PC-9 (cell line): ENCODE measurements around the gene LIPG. TPM values are rescaled to one million over a fixed set of nuclear protein-coding genes. Genes with fewer than 3 reads are reported as not detected.

Source experiments
- BruUV-seq: library from RNA; stranded (reverse); fragments of 400-500 nt; replicated peaks from 2 replicates; lab custom pipeline; 2021; lab: Mats Ljungman, UMichigan
- CTCF ChIA-PET: fragments of 300-600 bp; sonication (Branson Sonifier 250); formaldehyde crosslinking; loops from one replicate; lab custom pipeline; 2022; ENCODE audit warnings: antibody characterized with exemption; lab: Charles Lee
- POLR2A ChIA-PET: fragments of 300-600 bp; sonication (Branson Sonifier 250); formaldehyde crosslinking; loops from one replicate; lab custom pipeline; 2022; ENCODE audit warnings: antibody characterized with exemption; ENCODE audit not compliant: unreplicated experiment; lab: Charles Lee
- DNase-seq, 2 experiments: peaks; one replicate each; pipeline versions ENCODE4 v3.0.0 to v3.0.0-alpha.2; 2015 to 2022; ENCODE audit warnings: mixed read lengths in 1 of 2
- H2AFZ ChIP-seq: fragments of 200-600 bp; sonication (generic); 2 replicates; pipeline ENCODE4 v1.8.1; 2017; ENCODE audit warnings: antibody characterized with exemption
- H3F3A ChIP-seq: fragments of 200-600 bp; sonication (generic); 2 replicates; pipeline ENCODE4 v1.8.1; 2017; ENCODE audit warnings: antibody characterized with exemption, mild to moderate bottlenecking, low read depth; ENCODE audit not compliant: insufficient read depth
- H3K27ac ChIP-seq: fragments of 200-600 bp; sonication (generic); 2 replicates; pipeline ENCODE4 v1.6.1; 2016; ENCODE audit warnings: mixed run types
- H3K27me3 ChIP-seq: fragments of 200-600 bp; sonication (generic); 2 replicates; pipeline ENCODE4 v1.6.1; 2016; ENCODE audit warnings: low read depth, mixed run types; ENCODE audit not compliant: insufficient read depth
- H3K36me3 ChIP-seq: fragments of 200-600 bp; sonication (generic); 2 replicates; pipeline ENCODE4 v1.6.1; 2016; ENCODE audit warnings: low read depth, mixed run types
- H3K4me1 ChIP-seq: fragments of 200-600 bp; sonication (generic); replicated peaks from 2 replicates; pipeline ENCODE4 v1.6.1; 2016; ENCODE audit warnings: mixed run types; ENCODE audit not compliant: insufficient read depth
- H3K4me2 ChIP-seq: fragments of 200-600 bp; sonication (generic); 2 replicates; pipeline ENCODE4 v1.6.1; 2017; ENCODE audit warnings: mixed run types
- H3K4me3 ChIP-seq: fragments of 200-600 bp; sonication (generic); 2 replicates; pipeline ENCODE4 v1.6.1; 2016; ENCODE audit warnings: mixed run types
- H3K79me2 ChIP-seq: fragments of 200-600 bp; sonication (generic); 2 replicates; pipeline ENCODE4 v1.6.1; 2017; ENCODE audit warnings: low read depth, mixed run types
- H3K9me2 ChIP-seq: fragments of 200-600 bp; sonication (generic); 2 replicates; pipeline ENCODE4 v1.8.1; 2017; ENCODE audit warnings: mild to moderate bottlenecking; ENCODE audit not compliant: insufficient read depth
- H3K9me3 ChIP-seq: fragments of 200-600 bp; sonication (generic); 2 replicates; pipeline ENCODE4 v1.8.1; 2016; ENCODE audit warnings: low read depth; ENCODE audit not compliant: insufficient read depth
- H4K20me1 ChIP-seq: fragments of 200-600 bp; sonication (generic); 2 replicates; pipeline ENCODE4 v1.8.1; 2017; ENCODE audit not compliant: insufficient read depth
- CTCF ChIP-seq: fragments of 200-600 bp; sonication (generic); conservative IDR thresholded peaks from 2 replicates; pipeline ENCODE4 v1.6.1; 2017; ENCODE audit warnings: mixed run types, antibody characterized with exemption, mild to moderate bottlenecking, moderate library complexity
- EZH2 ChIP-seq: fragments of 200-600 bp; sonication (generic); IDR thresholded peaks from 2 replicates; pipeline ENCODE4 v1.8.0; 2017; ENCODE audit warnings: antibody characterized with exemption, low read depth
- intact Hi-C: fragments of 100-400 bp; cut with micrococcal nuclease; formaldehyde crosslinking; loops from one replicate; pipeline ENCODE4 v1.10.0; 2022; ENCODE audit not compliant: unreplicated experiment
- total RNA-seq: library from RNA; stranded (reverse); gene quantifications from 2 replicates; pipeline ENCODE4 v1.2.3, GENCODE V29; 2021

Gene LIPG
- total RNA-seq, 1 experiment from 2014 or later = 30.9 TPM

- Histone ChIP-seq H3K79me2 (no peaks in the 10 kb centered on the region), H4K20me1 (no peaks in the 10 kb centered on the region), H3K4me3 (no peak overlapping the region), H3K9me2 (no peaks in the 10 kb centered on the region), H3K9me3 (no peaks in the 10 kb centered on the region), H3K36me3 (no peaks in the 10 kb centered on the region), H3K27me3 (no peaks in the 10 kb centered on the region), H3K27ac (peak overlapping the region; percentile 56), H2AFZ (no peak overlapping the region), H3K4me1 (peaks cover 45% of the 10 kb centered on the region), H3F3A (peaks cover 3% of the 10 kb centered on the region; the same call in 1 of the 2 replicates), H3K4me2 (peak overlapping the region; percentile 29)
- TF ChIP-seq EZH2 = no peak
- no peak for TF ChIP-seq CTCF
- peak in 1 of 2 experiments; percentile 90 for DNase-seq
- intact Hi-C loops = no loop called here
- ChIA-PET POLR2A (no interaction called here), CTCF (interaction anchor here (0.6 kb wide), 1 partner anchor 94 kb away, joined by 3 read pairs; no protein-coding TSS in a partner anchor)
- BruUV-seq = no TSS peak
These were observed 68.4 kb downstream of the LIPG start for GRCh38 chr18:49630246-49630699.

- Histone ChIP-seq H4K20me1 (no peaks in the 10 kb centered on the region), H3K9me3 (no peaks in the 10 kb centered on the region), H3K4me1 (peaks cover 38% of the 10 kb centered on the region), H3K4me3 (no peak overlapping the region), H3K27me3 (no peaks in the 10 kb centered on the region), H2AFZ (no peak overlapping the region), H3K36me3 (no peaks in the 10 kb centered on the region), H3F3A (peaks cover 3% of the 10 kb centered on the region; the same call in 1 of the 2 replicates), H3K27ac (no peak overlapping the region), H3K4me2 (no peak overlapping the region), H3K79me2 (no peaks in the 10 kb centered on the region), H3K9me2 (no peaks in the 10 kb centered on the region)
- no peak for TF ChIP-seq CTCF
- TF ChIP-seq EZH2 = no peak
- BruUV-seq = no TSS peak
- intact Hi-C loops = no loop called here
- no peak for DNase-seq
- CTCF ChIA-PET = no interaction called here
- POLR2A ChIA-PET = no interaction called here
These were observed 69.4 kb downstream of the LIPG start for GRCh38 chr18:49631146-49631866.

DNA sequence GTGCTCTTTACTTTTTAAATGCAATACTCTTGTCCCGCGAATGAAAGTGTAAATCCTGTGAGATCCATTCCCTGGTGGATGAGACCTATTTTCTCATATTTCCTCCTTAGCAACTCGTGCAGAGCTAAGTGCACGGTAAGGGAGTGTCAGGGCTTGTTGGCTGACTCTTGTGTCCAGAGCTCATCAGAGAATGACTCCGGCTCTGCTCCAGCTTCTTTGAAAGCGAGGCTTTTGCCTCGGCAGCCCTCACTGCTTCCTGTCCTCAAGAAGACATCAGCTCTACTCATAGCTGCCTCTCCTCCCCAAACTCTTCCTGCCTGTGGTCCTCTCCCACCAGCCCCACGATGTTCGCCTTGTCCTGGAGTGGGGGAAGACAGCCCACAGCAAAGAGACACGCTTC lies 70.7 kb downstream of the LIPG start:
- H3K9me2 ChIP-seq = no peaks in the 10 kb centered on the region

More for the DNA sequence above, 70.7 kb downstream of the LIPG start:
- POLR2A ChIA-PET = no interaction called here
- H3K36me3 ChIP-seq = no peaks in the 10 kb centered on the region
- H2AFZ ChIP-seq = no peak overlapping the region
- H4K20me1 ChIP-seq = no peaks in the 10 kb centered on the region
- H3K4me1 ChIP-seq = peaks cover 38% of the 10 kb centered on the region
- H3K27me3 ChIP-seq = no peaks in the 10 kb centered on the region
- H3K4me3 ChIP-seq = no peak overlapping the region
- CTCF ChIA-PET = no interaction called here
- BruUV-seq = no TSS peak
- H3K79me2 ChIP-seq = no peaks in the 10 kb centered on the region
- no peak overlapping the region for H3K4me2 ChIP-seq
- H3F3A ChIP-seq = peaks cover 3% of the 10 kb centered on the region; the same call in 1 of the 2 replicates
- H3K27ac ChIP-seq = no peak overlapping the region
- intact Hi-C loops = no loop called here
- no peak for DNase-seq
- TF ChIP-seq CTCF (no peak), EZH2 (no peak)
- no peaks in the 10 kb centered on the region for H3K9me3 ChIP-seq
